Uterus (tissue), 2 donors: Measurements from ENCODE around the gene CPOX.

Experiments used
- CTCF ChIP-seq, 4 experiments: fragments of 200-600 bp in 2 of 4; fragments of 450-650 bp in 2 of 4; sonication (generic) in 2 of 4; IDR thresholded peaks; one replicate each; pipeline ENCODE4 v1.5.1; 2016 to 2019; ENCODE audit warnings: antibody characterized with exemption in 4 of 4, mild to moderate bottlenecking in 2 of 4, moderate library complexity in 1 of 4
- POLR2A ChIP-seq, 2 donors: fragments of 450-650 bp; IDR thresholded peaks; one replicate each; pipeline ENCODE4 v1.6.1; 2016; ENCODE audit warnings: antibody characterized with exemption in 2 of 2, mild to moderate bottlenecking in 1 of 2, moderate library complexity in 1 of 2

GRCh38 chr3:98628317-98628716 lies 34.9 kb upstream of the CPOX start:
- TF ChIP-seq POLR2A (IDR thresholded peaks at IDR 0.05) (no peak), CTCF (IDR thresholded peaks at IDR 0.05) (no peak)
